Nephron (organoid): ENCODE results near the gene CRISPLD2.
A peak's percentile ranks its signal among the peaks of the same experiment; 100 is the strongest.

Experiments
- H3K27ac Mint-ChIP-seq, 3 experiments: 2 replicates each; pipeline ENCODE4 v1.8.0; 2020; ENCODE audit warnings: mixed read lengths in 3 of 3, mild to moderate bottlenecking in 2 of 3, moderate library complexity in 1 of 3
- H3K27me3 Mint-ChIP-seq: 2 replicates; pipeline ENCODE4 v1.8.0; 2021; ENCODE audit warnings: low read depth, mild to moderate bottlenecking, moderate library complexity, mixed read lengths
- H3K36me3 Mint-ChIP-seq: 2 replicates; pipeline ENCODE4 v1.8.0; 2020; ENCODE audit warnings: low read depth, mixed read lengths
- H3K4me1 Mint-ChIP-seq: 2 replicates; pipeline ENCODE4 v1.8.0; 2020; ENCODE audit warnings: mixed read lengths
- H3K4me3 Mint-ChIP-seq, 3 experiments: 2 replicates each; pipeline ENCODE4 v1.8.0; 2020; ENCODE audit warnings: mild to moderate bottlenecking in 3 of 3, mixed read lengths in 3 of 3, moderate library complexity in 2 of 3
- H3K9me3 Mint-ChIP-seq: 2 replicates; pipeline ENCODE4 v1.8.0; 2020; ENCODE audit warnings: mixed read lengths
- TF ChIP-seq, protein P1 (sequence below), 3 experiments: fragments of 200-600 bp; sonication (generic); IDR thresholded peaks; one replicate each; pipeline ENCODE4 v1.5.0; 2021; ENCODE audit warnings: antibody characterized with exemption in 3 of 3; ENCODE audit not compliant: unreplicated experiment in 3 of 3

The CRISPLD2 gene

DNA sequence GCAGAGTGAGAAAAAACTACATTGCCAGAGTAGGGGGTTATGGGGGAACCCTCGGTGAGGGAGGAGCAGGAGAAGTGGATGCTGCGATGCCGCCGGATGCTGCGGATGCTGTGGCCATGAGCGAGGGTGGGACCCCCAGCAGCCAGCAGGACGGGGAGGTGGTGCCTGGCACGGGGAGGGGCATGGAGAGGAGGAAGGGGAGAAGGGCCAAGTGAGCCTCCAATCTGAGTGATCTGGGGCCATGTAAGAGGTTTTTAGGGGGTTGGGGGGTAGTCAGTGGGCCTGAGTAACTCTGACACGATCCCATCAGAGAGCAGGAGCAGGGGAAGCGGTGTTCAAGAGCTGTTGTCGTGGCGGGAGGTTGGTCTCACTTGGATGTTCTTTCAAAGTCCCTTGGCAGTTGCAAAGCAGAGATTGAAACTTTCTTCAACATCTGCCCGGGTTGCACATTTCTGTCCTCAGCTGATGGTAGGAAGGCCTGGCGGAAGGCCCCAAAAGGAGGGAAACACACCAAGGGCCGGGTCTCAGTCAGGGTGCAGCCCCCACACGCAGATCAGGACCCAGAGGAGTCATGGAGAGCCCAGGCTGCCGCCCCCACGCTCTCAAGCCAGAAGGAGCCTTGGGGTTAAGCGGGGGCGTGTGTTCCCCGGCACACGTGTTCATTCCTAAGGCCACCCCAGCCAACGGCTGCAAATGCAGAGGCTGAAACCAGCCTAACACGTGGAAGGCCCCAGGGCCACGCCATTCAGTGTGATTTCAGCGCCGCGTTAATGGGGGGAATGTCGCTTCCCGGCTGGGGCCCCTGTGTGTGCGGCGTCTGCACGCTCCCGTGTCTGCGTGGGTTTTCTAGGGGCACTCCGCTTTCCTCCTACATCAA is 109.9 kb downstream of the CRISPLD2 start:
- Mint-ChIP-seq H3K9me3 (no peaks in the 10 kb centered on the region), H3K36me3 (no peaks in the 10 kb centered on the region), H3K4me1 (peaks cover 54% of the 10 kb centered on the region), H3K4me3 (peak overlapping the region in 1 of 3 experiments; percentile 30), H3K27ac (peak overlapping the region; percentile 68 to 87 (median 82)), H3K27me3 (peaks cover 10% of the 10 kb centered on the region)
- TF ChIP-seq, protein P1, sequence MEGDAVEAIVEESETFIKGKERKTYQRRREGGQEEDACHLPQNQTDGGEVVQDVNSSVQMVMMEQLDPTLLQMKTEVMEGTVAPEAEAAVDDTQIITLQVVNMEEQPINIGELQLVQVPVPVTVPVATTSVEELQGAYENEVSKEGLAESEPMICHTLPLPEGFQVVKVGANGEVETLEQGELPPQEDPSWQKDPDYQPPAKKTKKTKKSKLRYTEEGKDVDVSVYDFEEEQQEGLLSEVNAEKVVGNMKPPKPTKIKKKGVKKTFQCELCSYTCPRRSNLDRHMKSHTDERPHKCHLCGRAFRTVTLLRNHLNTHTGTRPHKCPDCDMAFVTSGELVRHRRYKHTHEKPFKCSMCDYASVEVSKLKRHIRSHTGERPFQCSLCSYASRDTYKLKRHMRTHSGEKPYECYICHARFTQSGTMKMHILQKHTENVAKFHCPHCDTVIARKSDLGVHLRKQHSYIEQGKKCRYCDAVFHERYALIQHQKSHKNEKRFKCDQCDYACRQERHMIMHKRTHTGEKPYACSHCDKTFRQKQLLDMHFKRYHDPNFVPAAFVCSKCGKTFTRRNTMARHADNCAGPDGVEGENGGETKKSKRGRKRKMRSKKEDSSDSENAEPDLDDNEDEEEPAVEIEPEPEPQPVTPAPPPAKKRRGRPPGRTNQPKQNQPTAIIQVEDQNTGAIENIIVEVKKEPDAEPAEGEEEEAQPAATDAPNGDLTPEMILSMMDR (IDR thresholded peaks at IDR 0.05; ENCODE audit: unreplicated experiment in 3 of 3) = no peak

DNA sequence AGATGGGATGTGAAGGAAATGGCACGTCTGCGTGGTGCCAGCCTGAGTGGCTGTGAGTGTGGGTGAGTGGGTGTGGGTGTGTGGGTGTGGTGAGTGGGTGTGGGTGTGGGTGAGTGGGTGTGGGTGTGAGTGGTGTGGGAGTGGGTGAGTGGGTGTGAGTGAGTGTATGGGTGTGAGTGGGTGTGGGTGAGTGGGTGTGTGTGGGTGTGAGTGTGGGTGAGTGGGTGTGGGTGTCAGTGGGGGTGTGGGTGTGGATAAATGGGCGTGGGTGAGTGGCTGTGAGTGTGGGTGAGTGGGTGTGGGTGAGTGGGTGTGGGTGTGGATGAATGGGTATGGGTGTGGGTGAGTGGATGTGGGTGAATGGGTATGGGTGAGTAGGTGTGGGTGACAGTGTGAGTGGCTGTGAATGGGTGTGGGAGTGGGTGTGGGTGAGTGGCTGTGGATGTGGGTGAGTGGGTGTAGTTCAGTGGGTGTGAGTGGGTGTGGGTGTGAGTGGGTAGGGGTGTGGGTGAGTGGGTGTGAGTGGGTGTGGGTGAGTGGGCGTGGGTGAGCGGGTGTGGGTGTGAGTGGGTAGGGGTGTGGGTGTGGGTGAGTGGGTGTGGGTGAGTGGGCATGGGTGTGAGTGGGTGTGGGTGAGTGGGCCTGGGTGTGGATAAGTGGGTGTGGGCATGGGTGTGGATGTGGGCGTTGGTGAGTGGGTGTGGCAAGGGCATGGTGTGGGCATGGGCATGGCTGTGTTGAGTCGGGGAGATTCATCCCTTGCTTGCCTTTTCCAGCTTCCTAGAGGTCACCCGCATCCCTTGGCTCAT is 110.7 kb downstream of the CRISPLD2 start:
- TF ChIP-seq, protein P1 (IDR thresholded peaks at IDR 0.05; ENCODE audit: unreplicated experiment in 3 of 3) = no peak

DNA sequence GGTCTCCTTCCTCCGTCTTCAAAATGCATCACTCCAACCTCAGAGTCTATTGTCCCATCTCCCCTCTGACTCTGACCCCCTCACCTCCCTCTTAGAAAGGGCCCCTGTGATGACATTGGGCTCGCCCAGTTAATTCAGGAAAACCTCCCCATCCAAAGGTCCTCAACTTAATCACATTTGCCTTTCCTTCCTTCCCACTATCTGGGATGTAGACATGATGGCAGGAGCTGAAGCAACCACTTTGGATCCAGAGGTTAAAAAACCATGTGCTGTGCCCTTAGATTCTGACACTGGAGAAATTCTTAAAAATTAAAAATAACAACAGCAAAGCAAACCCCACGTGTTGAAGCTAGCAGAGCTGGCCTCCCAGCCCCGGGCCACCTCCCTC is 111.3 kb downstream of the CRISPLD2 start:
- Mint-ChIP-seq H3K4me3 (no peak overlapping the region), H3K9me3 (no peaks in the 10 kb centered on the region), H3K27ac (no peak overlapping the region), H3K27me3 (peaks cover 10% of the 10 kb centered on the region), H3K4me1 (peaks cover 46% of the 10 kb centered on the region), H3K36me3 (no peaks in the 10 kb centered on the region)
- TF ChIP-seq, protein P1 (IDR thresholded peaks at IDR 0.05; ENCODE audit: unreplicated experiment in 3 of 3) = no peak

More for the DNA sequence above, 110.7 kb downstream of the CRISPLD2 start:
- Mint-ChIP-seq H3K27me3 (peaks cover 10% of the 10 kb centered on the region), H3K36me3 (no peaks in the 10 kb centered on the region), H3K27ac (no peak overlapping the region), H3K4me1 (peaks cover 49% of the 10 kb centered on the region), H3K9me3 (no peaks in the 10 kb centered on the region), H3K4me3 (no peak overlapping the region)

DNA sequence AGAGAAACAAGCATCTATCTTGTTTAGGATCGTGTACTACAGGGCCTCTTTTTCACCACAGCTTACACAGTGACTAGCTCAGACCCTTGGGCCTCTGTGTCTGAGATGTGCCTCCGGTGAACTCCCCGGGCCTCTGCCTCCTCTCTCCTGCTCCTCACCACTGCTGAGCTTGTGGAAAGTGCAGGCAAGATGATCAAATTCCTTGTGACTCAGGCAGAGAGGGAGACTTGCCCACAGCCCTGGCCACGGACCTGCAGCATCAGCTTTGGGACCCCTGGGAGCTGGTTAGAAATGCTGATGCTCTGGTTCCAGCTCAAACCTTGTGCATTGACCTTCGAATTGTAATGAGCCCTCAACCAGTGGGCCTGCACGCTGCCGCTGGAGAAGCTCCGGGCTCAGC is 111.7 kb downstream of the CRISPLD2 start:
- Mint-ChIP-seq H3K4me3 (no peak overlapping the region), H3K9me3 (no peaks in the 10 kb centered on the region), H3K27me3 (peaks cover 10% of the 10 kb centered on the region), H3K27ac (peak overlapping the region in 2 of 3 experiments; percentile 59 to 85), H3K36me3 (no peaks in the 10 kb centered on the region), H3K4me1 (peaks cover 42% of the 10 kb centered on the region)
- TF ChIP-seq, protein P1 (IDR thresholded peaks at IDR 0.05; ENCODE audit: unreplicated experiment in 3 of 3) = no peak

DNA sequence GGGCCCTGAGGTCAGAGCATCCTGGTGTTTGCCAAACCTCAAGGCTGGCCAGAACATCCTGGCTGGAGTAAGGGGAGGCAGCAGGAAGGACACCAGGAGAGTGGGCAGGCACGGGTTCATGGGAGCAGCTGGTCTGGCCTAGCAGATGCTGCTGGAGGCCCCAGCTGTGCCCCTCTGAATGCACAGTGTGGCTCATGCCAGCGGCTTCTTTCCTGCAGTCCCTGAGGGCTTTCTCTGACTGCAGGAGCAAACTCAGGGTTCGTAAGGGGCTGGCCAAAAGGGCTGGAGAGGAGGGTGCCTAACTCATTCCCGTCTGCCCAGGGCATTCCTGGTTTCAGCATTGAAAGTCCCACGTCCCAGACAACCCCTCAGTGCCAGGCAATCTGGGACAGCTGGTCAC is 112.9 kb downstream of the CRISPLD2 start:
- Mint-ChIP-seq H3K27ac (peak overlapping the region in 2 of 3 experiments; percentile 59 to 85), H3K36me3 (no peaks in the 10 kb centered on the region), H3K4me3 (no peak overlapping the region), H3K27me3 (peaks cover 11% of the 10 kb centered on the region), H3K4me1 (peaks cover 38% of the 10 kb centered on the region), H3K9me3 (no peaks in the 10 kb centered on the region)
- TF ChIP-seq, protein P1 (IDR thresholded peaks at IDR 0.05; ENCODE audit: unreplicated experiment in 3 of 3) = no peak
